Subcutaneous abdominal adipose tissue (tissue), 5 donors: ENCODE results near the gene MMRN2.
A peak's percentile ranks its signal among the peaks of the same experiment; 100 is the strongest.
"Not testable (repeated sequence)": the region's sequence is repeated elsewhere in the genome, so short reads cannot be mapped to it uniquely, and the experiment has no call there.

ENCODE experiments used
- H3K27ac ChIP-seq: one replicate; pipeline ENCODE4 v1.7.0; 2013; ENCODE audit warnings: low read depth, mild to moderate bottlenecking, inconsistent platforms, low read length, moderate library complexity
- H3K27me3 ChIP-seq, 5 donors: one replicate each; pipeline ENCODE4 v1.7.0; 2013; ENCODE audit warnings: low read length in 5 of 5, inconsistent platforms in 1 of 5; ENCODE audit not compliant: control insufficient read depth in 5 of 5, insufficient read depth in 4 of 5
- H3K36me3 ChIP-seq, 5 donors: one replicate each; pipeline ENCODE4 v1.7.0; 2013; ENCODE audit warnings: low read length in 5 of 5; ENCODE audit not compliant: control insufficient read depth in 5 of 5, insufficient read depth in 5 of 5
- H3K4me1 ChIP-seq, 5 donors: one replicate each; pipeline ENCODE4 v1.7.0; 2013; ENCODE audit warnings: low read length in 5 of 5, mild to moderate bottlenecking in 3 of 5, moderate library complexity in 1 of 5; ENCODE audit not compliant: control insufficient read depth in 5 of 5, insufficient read depth in 5 of 5
- H3K4me3 ChIP-seq, 5 donors: one replicate each; pipeline ENCODE4 v1.7.0; 2013; ENCODE audit warnings: low read length in 5 of 5, low read depth in 1 of 5
- H3K9ac ChIP-seq, 5 donors: one replicate each; pipeline ENCODE4 v1.7.0; 2013; ENCODE audit warnings: low read length in 5 of 5, mild to moderate bottlenecking in 4 of 5, moderate library complexity in 3 of 5
- H3K9me3 ChIP-seq, 5 donors: one replicate each; pipeline ENCODE4 v1.7.0; 2013; ENCODE audit warnings: low read length in 5 of 5; ENCODE audit not compliant: control insufficient read depth in 5 of 5
- donor health status: healthy.
- donor health status: healthy.
- donor health status: healthy.
- donor health status: healthy.
- donor health status: healthy.

The MMRN2 gene

GRCh38 chr10:86951184-86951761 is 6.1 kb downstream of the MMRN2 start:
- Histone ChIP-seq H3K9me3 (no peaks in the 10 kb centered on the region), H3K36me3 (peaks cover 0 to 6% (median 3%) of the 10 kb centered on the region in 5 donors), H3K27ac (peak overlapping the region; percentile 99), H3K9ac (no peak overlapping the region), H3K4me1 (peaks cover 12 to 81% (median 51%) of the 10 kb centered on the region in 5 donors), H3K27me3 (no peaks in the 10 kb centered on the region), H3K4me3 (no peak overlapping the region)

GRCh38 chr10:86950349-86950748 is 7.1 kb downstream of the MMRN2 start:
- Histone ChIP-seq H3K4me3 (no peak overlapping the region), H3K27ac (no peak overlapping the region), H3K27me3 (no peaks in the 10 kb centered on the region), H3K9me3 (no peaks in the 10 kb centered on the region), H3K4me1 (peaks cover 14 to 83% (median 53%) of the 10 kb centered on the region in 5 donors), H3K9ac (peak overlapping the region in 1 of 5 donors; percentile 22), H3K36me3 (peaks cover 0 to 13% (median 3%) of the 10 kb centered on the region in 5 donors)

- Histone ChIP-seq H3K36me3 (peaks cover 0 to 37% (median 25%) of the 10 kb centered on the region in 5 donors), H3K4me1 (peaks cover 12 to 81% (median 55%) of the 10 kb centered on the region in 5 donors)
- H3K9ac ChIP-seq, result not testable (repeated sequence)
Observed at GRCh38 chr10:86947806-86948205, 9.6 kb downstream of the MMRN2 start.

GRCh38 chr10:86946213-86947155 is 10.9 kb downstream of the MMRN2 start:
- Histone ChIP-seq H3K27me3 (no peaks in the 10 kb centered on the region), H3K4me3 (no peak overlapping the region), H3K27ac (no peak overlapping the region), H3K9ac (peak overlapping the region in 1 of 5 donors; percentile 41), H3K36me3 (peaks cover 0 to 44% (median 31%) of the 10 kb centered on the region in 5 donors), H3K9me3 (no peaks in the 10 kb centered on the region), H3K4me1 (peaks cover 12 to 68% (median 60%) of the 10 kb centered on the region in 5 donors)

More at GRCh38 chr10:86947806-86948205, 9.6 kb downstream of the MMRN2 start:
- not testable (repeated sequence) for H3K27me3 ChIP-seq, H3K4me3 ChIP-seq, H3K27ac ChIP-seq, H3K9me3 ChIP-seq

- Histone ChIP-seq H3K9me3 (no peaks in the 10 kb centered on the region), H3K4me1 (peaks cover 12 to 59% (median 52%) of the 10 kb centered on the region in 5 donors), H3K4me3 (peak overlapping the region in 1 of 5 donors; percentile 4), H3K36me3 (peaks cover 0 to 49% (median 34%) of the 10 kb centered on the region in 5 donors), H3K27me3 (no peaks in the 10 kb centered on the region), H3K9ac (peak overlapping the region in 2 of 5 donors; percentile 22 to 41), H3K27ac (peak overlapping the region; percentile 75)
Observed at GRCh38 chr10:86945361-86946212, 11.8 kb downstream of the MMRN2 start.

- no peaks in the 10 kb centered on the region for H3K9me3 ChIP-seq
- peaks cover 0 to 52% (median 34%) of the 10 kb centered on the region in 5 donors for H3K36me3 ChIP-seq
- peak overlapping the region; percentile 75 for H3K27ac ChIP-seq
- H3K4me3 ChIP-seq, result no peak overlapping the region
- H3K4me1 ChIP-seq, result peaks cover 12 to 53% (median 48%) of the 10 kb centered on the region in 5 donors
- H3K27me3 ChIP-seq, result no peaks in the 10 kb centered on the region
- peak overlapping the region in 1 of 5 donors; percentile 11 for H3K9ac ChIP-seq
Observed at GRCh38 chr10:86944907-86945306, 12.5 kb downstream of the MMRN2 start.

- no peaks in the 10 kb centered on the region for H3K27me3 ChIP-seq
- no peak overlapping the region for H3K4me3 ChIP-seq
- peak overlapping the region in 1 of 5 donors; percentile 11 for H3K9ac ChIP-seq
- peaks cover 12 to 57% (median 51%) of the 10 kb centered on the region in 5 donors for H3K4me1 ChIP-seq
- H3K36me3 ChIP-seq, result peaks cover 0 to 52% (median 34%) of the 10 kb centered on the region in 5 donors
- no peaks in the 10 kb centered on the region for H3K9me3 ChIP-seq
- H3K27ac ChIP-seq, result peak overlapping the region; percentile 75
Observed at GRCh38 chr10:86944471-86944870, 12.9 kb downstream of the MMRN2 start.

GRCh38 chr10:86944031-86944419 is 13.4 kb downstream of the MMRN2 start:
- peaks cover 12 to 57% (median 53%) of the 10 kb centered on the region in 5 donors for H3K4me1 ChIP-seq

GRCh38 chr10:86943316-86944030 is 13.9 kb downstream of the MMRN2 start:
- no peak overlapping the region for H3K4me3 ChIP-seq
- H3K36me3 ChIP-seq, result peaks cover 0 to 54% (median 36%) of the 10 kb centered on the region in 5 donors
- no peak overlapping the region for H3K27ac ChIP-seq
- H3K27me3 ChIP-seq, result no peaks in the 10 kb centered on the region
- no peaks in the 10 kb centered on the region for H3K9me3 ChIP-seq
- H3K4me1 ChIP-seq, result peaks cover 12 to 57% (median 52%) of the 10 kb centered on the region in 5 donors
- no peak overlapping the region for H3K9ac ChIP-seq

More at GRCh38 chr10:86944031-86944419, 13.4 kb downstream of the MMRN2 start:
- no peaks in the 10 kb centered on the region for H3K27me3 ChIP-seq
- H3K9ac ChIP-seq, result no peak overlapping the region
- H3K27ac ChIP-seq, result peak overlapping the region; percentile 75
- peaks cover 0 to 52% (median 34%) of the 10 kb centered on the region in 5 donors for H3K36me3 ChIP-seq
- no peaks in the 10 kb centered on the region for H3K9me3 ChIP-seq
- H3K4me3 ChIP-seq, result no peak overlapping the region
